Activated naive CD4-positive, alpha-beta T cell treated with anti-CD3 and anti-CD28 coated beads, Interleukin-2, amount 10 ng/mL, durations not matched to agents 7 days and 5 days (primary cell): ENCODE data around the gene KCNC1.

Source experiments
- CTCF ChIA-PET: fragments of 350-600 bp; sonication (Branson Sonifier 250); formaldehyde crosslinking; loops from one replicate; lab custom pipeline; 2021; ENCODE audit warnings: antibody characterized with exemption; lab: Charles Lee
- DNase-seq: peaks from one replicate; pipeline ENCODE4 v3.0.0-alpha.2; 2020
- H3K27ac Mint-ChIP-seq: one replicate; pipeline ENCODE4 v1.8.0; 2021; ENCODE audit warnings: mild to moderate bottlenecking, moderate library complexity, mixed read lengths
- H3K27me3 Mint-ChIP-seq: one replicate; pipeline ENCODE4 v1.8.0; 2021; ENCODE audit warnings: mild to moderate bottlenecking, mixed read lengths
- H3K36me3 Mint-ChIP-seq: one replicate; pipeline ENCODE4 v1.8.0; 2021; ENCODE audit warnings: mixed read lengths
- H3K4me1 Mint-ChIP-seq: one replicate; pipeline ENCODE4 v1.8.0; 2021; ENCODE audit warnings: mixed read lengths
- H3K4me3 Mint-ChIP-seq: one replicate; pipeline ENCODE4 v1.8.0; 2021; ENCODE audit warnings: mild to moderate bottlenecking, moderate library complexity, mixed read lengths
- H3K9me3 Mint-ChIP-seq: one replicate; pipeline ENCODE4 v1.8.0; 2021; ENCODE audit warnings: mixed read lengths

The KCNC1 gene

DNA sequence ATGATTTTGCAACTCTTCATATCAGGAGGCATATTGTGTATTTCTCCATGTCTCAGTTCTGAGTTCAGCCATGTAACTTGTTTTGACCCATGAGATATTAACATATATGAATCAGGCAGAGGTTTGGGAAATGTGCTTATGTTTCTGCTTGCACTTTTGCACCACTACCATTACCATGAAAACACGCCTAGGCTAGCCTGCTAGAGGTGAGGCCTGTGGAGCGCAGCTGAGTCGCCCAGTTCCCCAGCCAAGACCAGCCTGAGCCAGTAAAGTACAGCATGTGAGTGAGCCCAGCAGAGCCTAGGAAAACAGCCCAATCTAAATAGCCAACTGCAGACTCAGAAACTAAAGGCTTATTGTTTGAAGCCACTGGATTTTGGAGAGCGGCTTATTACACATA lies 33.6 kb upstream of the KCNC1 start:
- no peaks in the 10 kb centered on the region for H3K4me1 Mint-ChIP-seq
- no peak overlapping the region for H3K27ac Mint-ChIP-seq
- no peaks in the 10 kb centered on the region for H3K9me3 Mint-ChIP-seq
- H3K36me3 Mint-ChIP-seq, result no peaks in the 10 kb centered on the region
- DNase-seq, result no peak
- peaks cover 27% of the 10 kb centered on the region for H3K27me3 Mint-ChIP-seq
- CTCF ChIA-PET, result no interaction called here
- no peak overlapping the region for H3K4me3 Mint-ChIP-seq

DNA sequence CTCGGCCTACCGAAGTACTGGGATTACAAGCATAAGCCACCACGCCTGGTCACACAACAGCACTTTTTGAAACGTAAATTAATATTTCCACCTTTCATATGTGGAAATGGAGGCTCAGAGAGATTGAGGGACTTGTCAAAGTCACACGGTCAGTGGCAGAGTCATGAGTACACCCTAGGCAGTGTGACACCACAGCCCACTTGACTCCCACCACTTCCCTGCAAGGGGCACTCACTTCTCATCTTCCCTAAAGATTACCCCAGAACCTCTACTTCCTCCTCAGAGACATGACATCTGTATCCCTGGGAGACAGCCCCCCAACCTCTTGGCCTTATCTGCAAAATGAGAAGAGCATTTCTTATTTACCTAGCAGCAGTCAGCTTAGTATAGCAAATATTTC lies 31.7 kb upstream of the KCNC1 start:
- H3K9me3 Mint-ChIP-seq, result no peaks in the 10 kb centered on the region
- H3K36me3 Mint-ChIP-seq, result no peaks in the 10 kb centered on the region
- H3K4me3 Mint-ChIP-seq, result no peak overlapping the region
- no peak overlapping the region for H3K27ac Mint-ChIP-seq
- no peaks in the 10 kb centered on the region for H3K4me1 Mint-ChIP-seq
- DNase-seq, result no peak
- CTCF ChIA-PET, result interaction anchor here (1.3 kb wide), 1 partner anchor 28 kb away, joined by 4 read pairs; no protein-coding TSS in a partner anchor
- H3K27me3 Mint-ChIP-seq, result peaks cover 12% of the 10 kb centered on the region

DNA sequence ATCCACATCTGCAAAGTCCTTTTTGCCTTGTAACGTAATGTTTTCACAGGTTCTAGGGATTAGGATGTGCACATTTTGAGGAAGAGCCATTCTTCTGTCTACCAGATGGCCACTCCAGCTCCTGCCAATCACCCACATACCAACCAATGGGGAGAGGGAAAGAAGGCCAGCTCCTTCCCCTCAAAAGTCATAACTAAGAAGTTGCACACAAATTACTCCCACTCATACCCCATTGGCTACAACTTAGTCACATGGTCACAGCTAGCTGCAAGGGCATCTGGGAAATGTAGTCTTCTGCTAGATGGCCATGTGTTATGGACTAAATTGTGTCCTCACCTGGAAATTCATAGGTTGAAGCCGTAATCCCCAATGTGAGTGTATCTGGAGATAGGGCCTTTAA lies 30.6 kb upstream of the KCNC1 start:
- H3K9me3 Mint-ChIP-seq, result no peaks in the 10 kb centered on the region
- CTCF ChIA-PET, result no interaction called here
- no peaks in the 10 kb centered on the region for H3K36me3 Mint-ChIP-seq
- H3K4me1 Mint-ChIP-seq, result no peaks in the 10 kb centered on the region
- H3K27me3 Mint-ChIP-seq, result peaks cover 8% of the 10 kb centered on the region
- DNase-seq, result no peak
- no peak overlapping the region for H3K27ac Mint-ChIP-seq
- H3K4me3 Mint-ChIP-seq, result no peak overlapping the region

DNA sequence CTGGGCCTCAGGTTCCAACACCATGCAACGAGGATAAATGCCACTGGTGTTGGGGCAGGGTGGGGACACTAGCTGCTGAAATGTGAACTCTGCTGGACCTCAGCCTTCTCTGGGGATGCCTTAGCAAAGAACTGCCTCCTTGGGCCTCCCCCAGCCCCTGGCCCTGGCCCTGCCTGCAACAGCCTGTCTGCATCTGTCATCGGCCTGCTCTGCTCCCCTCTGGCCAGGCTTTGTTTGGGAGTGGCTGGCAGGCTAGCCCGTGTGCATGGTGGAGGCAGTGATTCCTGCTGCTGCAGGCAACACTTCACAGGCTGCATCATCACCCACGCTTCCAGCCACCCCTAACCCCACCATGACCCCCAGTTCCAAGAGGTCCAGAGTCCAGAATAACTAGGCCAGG lies 26.8 kb upstream of the KCNC1 start:
- no peak for DNase-seq
- Mint-ChIP-seq H3K9me3 (no peaks in the 10 kb centered on the region), H3K27me3 (peaks cover 8% of the 10 kb centered on the region), H3K4me3 (no peak overlapping the region), H3K27ac (no peak overlapping the region), H3K4me1 (no peaks in the 10 kb centered on the region), H3K36me3 (no peaks in the 10 kb centered on the region)
- CTCF ChIA-PET, result no interaction called here

DNA sequence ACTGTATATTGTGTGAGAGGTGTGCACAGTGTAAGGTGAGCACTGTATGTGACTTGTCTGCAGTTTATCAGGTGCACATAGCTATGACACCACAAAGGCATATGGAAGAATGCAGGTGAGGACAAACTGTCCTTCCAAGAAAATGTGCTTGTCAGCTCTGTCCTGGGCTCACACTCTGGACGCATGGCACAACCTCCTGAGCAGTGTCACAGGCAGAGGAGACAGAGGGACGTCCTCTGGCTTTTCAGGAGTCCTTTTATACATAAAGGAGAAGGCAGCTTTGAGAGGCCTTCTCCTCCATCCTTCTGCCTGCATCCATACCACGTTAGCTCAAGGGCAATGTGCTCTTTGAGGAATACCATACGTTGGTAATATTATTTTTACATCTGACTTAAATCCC lies 22.7 kb upstream of the KCNC1 start:
- DNase-seq, result no peak
- peaks cover 20% of the 10 kb centered on the region for H3K27me3 Mint-ChIP-seq
- CTCF ChIA-PET, result no interaction called here
- H3K4me1 Mint-ChIP-seq, result no peaks in the 10 kb centered on the region
- no peak overlapping the region for H3K27ac Mint-ChIP-seq
- no peaks in the 10 kb centered on the region for H3K36me3 Mint-ChIP-seq
- H3K4me3 Mint-ChIP-seq, result no peak overlapping the region
- no peaks in the 10 kb centered on the region for H3K9me3 Mint-ChIP-seq

DNA sequence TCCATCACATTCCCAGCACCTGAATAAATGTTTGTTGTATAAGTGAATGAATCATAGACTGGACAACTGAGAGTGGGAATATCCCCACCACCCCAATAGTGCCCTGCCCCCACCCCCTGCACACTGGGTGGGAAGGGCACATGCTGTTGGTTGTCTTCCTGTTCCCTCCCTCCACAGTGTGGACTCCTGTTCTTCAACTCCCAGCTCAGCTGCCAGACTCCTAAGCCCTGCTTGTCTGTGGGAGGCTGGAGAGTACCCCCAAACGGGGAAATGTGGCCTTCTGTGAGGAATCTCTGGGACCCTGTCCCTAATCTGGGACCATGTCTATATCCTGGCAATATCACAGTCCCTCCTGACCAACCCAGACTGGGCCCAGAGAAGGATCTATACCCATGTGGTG lies 20.7 kb upstream of the KCNC1 start:
- no peak for DNase-seq
- H3K4me1 Mint-ChIP-seq, result no peaks in the 10 kb centered on the region
- H3K36me3 Mint-ChIP-seq, result no peaks in the 10 kb centered on the region
- no peak overlapping the region for H3K27ac Mint-ChIP-seq
- CTCF ChIA-PET, result no interaction called here
- no peak overlapping the region for H3K4me3 Mint-ChIP-seq
- H3K9me3 Mint-ChIP-seq, result no peaks in the 10 kb centered on the region
- peaks cover 20% of the 10 kb centered on the region for H3K27me3 Mint-ChIP-seq

DNA sequence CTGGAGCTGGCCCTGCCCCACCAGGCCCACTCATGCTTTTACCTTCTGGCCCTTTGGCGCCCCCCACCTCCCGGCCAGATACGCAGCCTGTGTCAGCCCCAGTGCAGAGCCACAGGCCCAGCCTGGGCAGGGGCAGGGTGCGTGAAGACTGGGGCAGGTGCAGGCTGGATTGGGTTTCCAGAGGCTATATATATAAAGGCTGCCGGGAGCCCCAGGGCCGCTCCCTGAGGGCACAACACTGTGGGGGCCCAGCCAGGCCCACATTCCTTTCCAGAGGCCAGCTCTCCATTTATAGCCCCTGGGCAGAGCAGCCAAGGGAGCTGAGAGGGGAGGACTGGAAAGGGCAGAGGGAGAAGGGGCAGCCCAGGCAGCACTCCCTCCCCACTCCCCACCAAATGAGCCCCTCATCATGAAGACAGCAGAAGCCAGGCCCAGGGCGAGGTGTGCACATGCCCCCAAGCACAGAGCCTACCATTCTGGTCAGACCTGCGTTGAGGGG lies 20.2 kb upstream of the KCNC1 start:
- no peak overlapping the region for H3K4me3 Mint-ChIP-seq
- no peak for DNase-seq
- CTCF ChIA-PET, result no interaction called here
- H3K4me1 Mint-ChIP-seq, result no peaks in the 10 kb centered on the region
- H3K36me3 Mint-ChIP-seq, result no peaks in the 10 kb centered on the region
- H3K9me3 Mint-ChIP-seq, result no peaks in the 10 kb centered on the region
- H3K27ac Mint-ChIP-seq, result no peak overlapping the region
- H3K27me3 Mint-ChIP-seq, result peaks cover 20% of the 10 kb centered on the region

DNA sequence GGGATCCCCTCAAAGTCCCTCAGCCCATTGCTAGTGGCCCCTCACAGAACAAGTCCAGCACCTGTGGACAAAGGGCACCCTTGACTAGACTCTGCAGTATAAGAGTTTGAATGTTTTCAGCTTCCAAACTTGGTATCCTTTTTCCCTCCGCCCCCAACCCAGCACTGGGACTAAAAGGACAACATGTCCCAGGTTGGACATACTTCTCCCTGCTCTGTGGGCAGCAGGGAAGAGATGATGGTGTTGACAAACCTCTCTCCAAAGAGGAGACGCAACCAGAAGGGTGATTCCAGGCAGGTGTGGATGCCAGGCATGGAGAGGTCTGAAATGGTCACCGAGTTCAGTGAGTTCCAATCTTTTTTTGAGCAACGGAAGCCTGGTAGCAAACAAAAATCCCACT lies 19.7 kb upstream of the KCNC1 start:
- H3K27me3 Mint-ChIP-seq, result peaks cover 20% of the 10 kb centered on the region
- no peak overlapping the region for H3K4me3 Mint-ChIP-seq
- no peaks in the 10 kb centered on the region for H3K36me3 Mint-ChIP-seq
- no peak overlapping the region for H3K27ac Mint-ChIP-seq
- CTCF ChIA-PET, result no interaction called here
- H3K4me1 Mint-ChIP-seq, result no peaks in the 10 kb centered on the region
- DNase-seq, result no peak
- H3K9me3 Mint-ChIP-seq, result no peaks in the 10 kb centered on the region

DNA sequence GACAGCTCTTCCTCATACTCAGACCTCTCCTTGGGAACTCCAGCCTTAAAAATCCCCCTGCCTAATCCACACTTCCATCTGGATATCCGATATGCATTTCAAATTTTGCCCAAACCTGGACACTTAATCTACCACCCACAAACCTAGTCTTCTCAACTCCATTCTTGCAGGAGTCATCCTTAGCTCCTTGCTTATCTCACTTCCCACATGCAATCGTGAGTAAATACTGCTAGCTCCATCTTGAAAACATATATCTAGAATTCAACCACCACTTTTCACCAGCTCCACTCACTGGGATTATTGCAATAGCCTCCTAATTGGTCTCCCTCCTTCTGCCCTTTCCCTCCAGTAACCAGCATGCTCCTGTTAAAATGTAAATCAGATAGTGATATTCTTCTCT lies 17.8 kb upstream of the KCNC1 start:
- Mint-ChIP-seq H3K9me3 (no peaks in the 10 kb centered on the region), H3K27ac (no peak overlapping the region), H3K36me3 (no peaks in the 10 kb centered on the region), H3K4me1 (no peaks in the 10 kb centered on the region), H3K27me3 (peaks cover 18% of the 10 kb centered on the region), H3K4me3 (no peak overlapping the region)
- CTCF ChIA-PET, result no interaction called here
- DNase-seq, result no peak

DNA sequence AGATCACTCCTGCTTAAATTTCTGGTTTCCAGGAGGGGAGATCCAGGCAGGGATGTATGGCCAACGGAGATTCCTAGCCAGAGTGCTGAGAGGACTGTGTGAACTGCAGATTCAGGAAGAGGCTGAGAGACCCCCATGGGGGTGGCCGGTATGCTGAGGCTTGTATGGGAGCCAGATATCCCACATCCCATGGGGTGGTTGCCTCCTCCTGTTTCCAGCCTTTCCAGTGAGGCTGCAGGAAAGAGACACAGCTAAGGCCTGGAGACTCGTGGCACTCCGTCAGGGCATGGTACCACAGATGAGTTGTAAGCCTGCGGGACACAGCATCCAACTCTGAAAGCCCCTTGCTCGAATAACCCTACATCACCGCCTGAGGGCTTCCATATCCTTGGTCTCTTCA lies 16.6 kb upstream of the KCNC1 start:
- DNase-seq, result no peak
- H3K4me1 Mint-ChIP-seq, result no peaks in the 10 kb centered on the region
- CTCF ChIA-PET, result interaction anchor here (1.0 kb wide), 1 partner anchor 13 kb away, joined by 4 read pairs; no protein-coding TSS in a partner anchor
- H3K9me3 Mint-ChIP-seq, result no peaks in the 10 kb centered on the region
- no peaks in the 10 kb centered on the region for H3K36me3 Mint-ChIP-seq
- no peak overlapping the region for H3K4me3 Mint-ChIP-seq
- peaks cover 16% of the 10 kb centered on the region for H3K27me3 Mint-ChIP-seq
- H3K27ac Mint-ChIP-seq, result no peak overlapping the region

DNA sequence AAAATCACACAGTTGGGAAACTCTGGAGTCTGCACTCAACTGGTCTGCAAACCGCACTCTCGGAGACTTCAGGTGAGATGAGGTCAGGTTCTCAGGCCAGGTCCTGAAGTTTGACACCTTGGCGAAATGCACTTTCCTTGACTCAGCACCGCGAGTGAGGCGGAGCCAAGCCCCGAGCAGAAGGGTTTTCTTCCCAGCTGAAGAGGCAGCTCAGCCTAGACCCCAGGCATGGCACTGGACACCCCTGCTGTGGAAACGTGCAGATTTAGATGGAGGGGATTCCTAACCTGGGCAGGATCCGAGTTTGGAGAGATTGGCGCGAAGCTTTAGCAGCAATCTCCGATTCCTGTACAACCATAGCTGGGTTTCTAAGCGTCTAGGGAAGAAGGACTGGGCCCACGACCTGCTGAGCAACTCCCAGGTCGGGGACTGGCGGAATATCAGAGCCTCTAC lies 16.0 kb upstream of the KCNC1 start:
- H3K4me3 Mint-ChIP-seq, result no peak overlapping the region
- H3K36me3 Mint-ChIP-seq, result no peaks in the 10 kb centered on the region
- DNase-seq, result peak; percentile 5
- H3K27ac Mint-ChIP-seq, result no peak overlapping the region
- no peaks in the 10 kb centered on the region for H3K4me1 Mint-ChIP-seq
- CTCF ChIA-PET, result interaction anchor here (1.0 kb wide), 1 partner anchor 12 kb away, joined by 4 read pairs; no protein-coding TSS in a partner anchor
- H3K9me3 Mint-ChIP-seq, result no peaks in the 10 kb centered on the region
- H3K27me3 Mint-ChIP-seq, result peaks cover 11% of the 10 kb centered on the region

DNA sequence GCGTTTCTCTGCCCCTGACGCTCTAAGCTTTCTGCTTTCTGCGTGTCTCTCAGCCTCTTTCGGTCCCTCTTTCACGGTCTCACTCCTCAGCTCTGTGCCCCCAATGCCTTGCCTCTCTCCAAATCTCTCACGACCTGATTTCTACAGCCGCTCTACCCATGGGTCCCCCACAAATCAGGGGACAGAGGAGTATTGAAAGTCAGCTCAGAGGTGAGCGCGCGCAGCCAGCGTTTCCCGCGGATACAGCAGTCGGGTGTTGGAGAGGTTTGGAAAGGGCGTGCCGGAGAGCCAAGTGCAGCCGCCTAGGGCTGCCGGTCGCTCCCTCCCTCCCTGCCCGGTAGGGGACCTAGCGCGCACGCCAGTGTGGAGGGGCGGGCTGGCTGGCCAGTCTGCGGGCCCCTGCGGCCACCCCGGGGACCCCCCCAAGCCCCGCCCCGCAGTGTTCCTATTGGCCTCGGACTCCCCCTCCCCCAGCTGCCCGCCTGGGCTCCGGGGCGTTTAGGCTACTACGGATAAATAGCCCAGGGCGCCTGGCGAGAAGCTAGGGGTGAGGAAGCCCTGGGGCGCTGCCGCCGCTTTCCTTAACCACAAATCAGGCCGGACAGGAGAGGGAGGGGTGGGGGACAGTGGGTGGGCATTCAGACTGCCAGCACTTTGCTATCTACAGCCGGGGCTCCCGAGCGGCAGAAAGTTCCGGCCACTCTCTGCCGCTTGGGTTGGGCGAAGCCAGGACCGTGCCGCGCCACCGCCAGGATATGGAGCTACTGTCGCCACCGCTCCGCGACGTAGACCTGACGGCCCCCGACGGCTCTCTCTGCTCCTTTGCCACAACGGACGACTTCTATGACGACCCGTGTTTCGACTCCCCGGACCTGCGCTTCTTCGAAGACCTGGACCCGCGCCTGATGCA lies 15.3 kb upstream of the KCNC1 start, which contains the start of gene MYOD1:
MYOD1 (plus strand) TSS at position 544 of the 910 bp plus-strand sequence; CDS start at position 756, 212 bp downstream.
- Mint-ChIP-seq H3K4me3 (no peak within 1 kb of the TSS), H3K4me1 (no peaks in the 10 kb centered on the region), H3K9me3 (no peaks in the 10 kb centered on the region), H3K36me3 (no peaks in the 10 kb centered on the region), H3K27ac (no peak within 1 kb of the TSS), H3K27me3 (peaks cover 4% of the 10 kb centered on the region)
- peak; percentile 17 for DNase-seq
- CTCF ChIA-PET, result interaction anchor here (1.0 kb wide), 1 partner anchor 12 kb away, joined by 4 read pairs; no protein-coding TSS in a partner anchor

DNA sequence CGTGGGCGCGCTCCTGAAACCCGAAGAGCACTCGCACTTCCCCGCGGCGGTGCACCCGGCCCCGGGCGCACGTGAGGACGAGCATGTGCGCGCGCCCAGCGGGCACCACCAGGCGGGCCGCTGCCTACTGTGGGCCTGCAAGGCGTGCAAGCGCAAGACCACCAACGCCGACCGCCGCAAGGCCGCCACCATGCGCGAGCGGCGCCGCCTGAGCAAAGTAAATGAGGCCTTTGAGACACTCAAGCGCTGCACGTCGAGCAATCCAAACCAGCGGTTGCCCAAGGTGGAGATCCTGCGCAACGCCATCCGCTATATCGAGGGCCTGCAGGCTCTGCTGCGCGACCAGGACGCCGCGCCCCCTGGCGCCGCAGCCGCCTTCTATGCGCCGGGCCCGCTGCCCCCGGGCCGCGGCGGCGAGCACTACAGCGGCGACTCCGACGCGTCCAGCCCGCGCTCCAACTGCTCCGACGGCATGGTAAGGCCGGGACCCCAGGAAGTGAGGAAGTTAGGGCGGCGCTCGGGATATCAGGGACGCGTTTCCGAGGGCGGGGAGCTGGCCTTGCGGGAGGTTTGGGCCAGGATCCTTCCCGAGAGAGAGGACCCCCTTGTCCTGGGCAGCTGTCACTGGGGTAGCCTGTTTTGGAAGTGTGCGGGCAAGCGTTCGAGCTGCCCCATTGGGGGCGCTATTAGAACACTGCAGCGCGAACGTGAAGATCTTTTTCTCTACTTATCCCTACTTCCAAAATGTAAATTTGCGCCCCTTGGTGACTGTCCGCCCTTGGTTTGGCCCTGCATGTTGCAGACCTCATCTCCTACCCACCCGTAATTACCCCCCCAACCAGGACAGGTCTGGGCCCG lies 14.4 kb upstream of the KCNC1 start:
- DNase-seq, result peak; percentile 20
- CTCF ChIA-PET, result interaction anchor here (1.2 to 1.5 kb wide), 3 partner anchors 9 to 17 kb away, joined by 3 to 4 read pairs (median 3); no protein-coding TSS in a partner anchor
- peaks cover 9% of the 10 kb centered on the region for H3K27me3 Mint-ChIP-seq

DNA sequence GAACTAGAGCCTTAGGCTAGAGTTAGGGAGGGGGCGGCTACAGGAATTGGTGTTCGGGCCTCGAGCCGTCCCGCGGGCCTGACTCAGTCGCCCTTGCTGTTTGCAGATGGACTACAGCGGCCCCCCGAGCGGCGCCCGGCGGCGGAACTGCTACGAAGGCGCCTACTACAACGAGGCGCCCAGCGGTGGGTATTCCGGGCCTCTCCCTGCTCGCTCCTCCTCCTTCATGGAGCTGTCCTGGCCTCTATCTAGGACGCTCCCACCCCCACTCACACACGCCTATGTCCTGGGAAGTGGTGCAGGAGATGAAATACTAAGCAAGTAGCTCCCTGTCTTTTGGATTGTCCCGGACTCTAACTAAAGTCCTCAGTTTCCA lies 13.8 kb upstream of the KCNC1 start:
- Mint-ChIP-seq H3K9me3 (no peaks in the 10 kb centered on the region), H3K4me1 (no peaks in the 10 kb centered on the region), H3K27ac (no peak overlapping the region), H3K36me3 (no peaks in the 10 kb centered on the region), H3K4me3 (no peak overlapping the region), H3K27me3 (peaks cover 13% of the 10 kb centered on the region)
- CTCF ChIA-PET, result interaction anchor here (1.2 to 1.5 kb wide), 3 partner anchors 9 to 16 kb away, joined by 3 to 4 read pairs (median 3); no protein-coding TSS in a partner anchor
- no peak for DNase-seq

More for the DNA sequence above, 14.4 kb upstream of the KCNC1 start:
- no peaks in the 10 kb centered on the region for H3K9me3 Mint-ChIP-seq
- no peak overlapping the region for H3K27ac Mint-ChIP-seq
- H3K4me3 Mint-ChIP-seq, result no peak overlapping the region
- H3K36me3 Mint-ChIP-seq, result no peaks in the 10 kb centered on the region
- no peaks in the 10 kb centered on the region for H3K4me1 Mint-ChIP-seq
